GM21619 (cell line): ENCODE results near the gene OR8B8.
"Not testable (repeated sequence)": the region's sequence is repeated elsewhere in the genome, so short reads cannot be mapped to it uniquely, and the experiment has no call there.

Source experiments
- ATAC-seq: cut with Tn5 transposase; IDR thresholded peaks from one replicate; pipeline ENCODE4 v1.9.1; 2021; ENCODE audit not compliant: unreplicated experiment

Gene OR8B8, protein sequence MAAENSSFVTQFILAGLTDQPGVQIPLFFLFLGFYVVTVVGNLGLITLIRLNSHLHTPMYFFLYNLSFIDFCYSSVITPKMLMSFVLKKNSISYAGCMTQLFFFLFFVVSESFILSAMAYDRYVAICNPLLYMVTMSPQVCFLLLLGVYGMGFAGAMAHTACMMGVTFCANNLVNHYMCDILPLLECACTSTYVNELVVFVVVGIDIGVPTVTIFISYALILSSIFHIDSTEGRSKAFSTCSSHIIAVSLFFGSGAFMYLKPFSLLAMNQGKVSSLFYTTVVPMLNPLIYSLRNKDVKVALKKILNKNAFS

DNA sequence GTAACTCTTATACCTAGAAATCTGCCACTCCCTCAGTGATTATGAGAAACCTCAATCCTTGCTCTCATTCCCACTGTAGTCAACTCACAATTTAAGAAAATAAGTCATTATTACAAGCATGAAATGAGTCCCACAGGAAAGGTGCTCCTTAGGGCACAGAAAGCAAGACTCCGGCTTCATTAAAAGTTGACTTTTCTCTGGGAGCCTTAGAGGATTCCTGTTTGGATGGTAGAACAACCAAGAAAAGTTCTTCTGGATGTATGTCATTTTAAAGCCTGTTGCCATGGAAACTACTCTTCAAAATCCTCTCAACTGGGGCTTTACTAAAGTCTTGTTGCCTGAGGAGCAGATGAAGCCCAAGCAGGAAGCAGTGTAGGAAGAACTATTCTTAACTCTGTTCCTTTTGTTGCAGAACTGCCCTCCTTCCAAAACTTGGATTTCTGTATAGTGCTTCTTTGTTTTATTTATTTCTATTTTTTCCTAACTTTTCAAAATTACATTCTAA, at the start of gene OR8B8:
Gene OR8B8 (minus strand): TSS at position 51 of the 505 bp plus-strand sequence. CDS start 4,611 bp downstream, outside the sequence.
- no peak for ATAC-seq

DNA sequence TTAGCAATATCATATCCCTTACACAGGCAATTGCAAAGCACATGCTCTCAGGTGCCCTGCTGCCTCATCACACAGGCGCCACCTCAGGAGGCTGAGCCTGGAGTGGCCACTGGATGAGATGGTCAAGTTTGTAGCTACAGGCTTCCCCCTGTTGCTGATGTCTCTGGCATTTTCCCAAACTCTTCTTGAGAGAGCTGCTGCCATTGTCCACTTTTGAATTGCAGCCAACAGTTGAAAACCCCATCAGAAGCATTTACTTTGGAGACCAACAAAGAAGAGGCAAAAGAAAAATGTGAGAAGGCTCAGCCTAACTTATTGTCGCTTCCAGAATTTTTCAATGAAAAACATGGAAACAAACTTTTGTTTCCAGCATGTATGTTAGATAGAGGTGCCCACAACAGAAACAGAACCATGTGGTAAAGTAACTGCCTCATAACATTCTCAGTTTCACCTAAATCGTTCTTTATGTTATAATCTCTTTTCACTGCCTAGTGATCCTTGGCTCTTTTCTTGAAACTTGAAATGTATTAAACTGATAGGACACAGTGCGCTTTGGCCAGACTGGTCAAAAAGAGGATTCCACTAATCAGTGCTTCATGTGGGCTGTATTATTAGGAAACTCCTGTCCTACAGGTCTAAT, 47.6 kb upstream of the OR8B8 start:
- no peak for ATAC-seq

DNA sequence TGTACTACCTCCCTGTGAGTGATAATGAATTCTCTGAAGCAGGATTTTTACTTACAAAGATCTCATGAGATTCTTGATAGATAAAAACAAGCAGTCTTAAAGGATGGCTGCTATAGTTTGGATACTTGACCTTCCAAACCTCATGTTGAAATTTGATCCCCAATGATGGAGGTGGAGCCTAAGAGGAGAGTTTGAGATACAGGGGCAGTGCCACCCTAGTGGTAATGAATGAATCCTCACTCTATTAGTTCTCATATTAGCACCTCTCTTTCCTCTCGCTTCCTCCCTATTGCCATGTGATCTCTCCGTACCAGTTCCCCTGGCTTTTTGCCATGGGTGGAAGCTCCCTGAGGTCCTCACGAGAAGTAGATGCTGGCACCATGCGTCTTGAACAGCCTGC, 37.9 kb upstream of the OR8B8 start:
- ATAC-seq, result no peak

DNA sequence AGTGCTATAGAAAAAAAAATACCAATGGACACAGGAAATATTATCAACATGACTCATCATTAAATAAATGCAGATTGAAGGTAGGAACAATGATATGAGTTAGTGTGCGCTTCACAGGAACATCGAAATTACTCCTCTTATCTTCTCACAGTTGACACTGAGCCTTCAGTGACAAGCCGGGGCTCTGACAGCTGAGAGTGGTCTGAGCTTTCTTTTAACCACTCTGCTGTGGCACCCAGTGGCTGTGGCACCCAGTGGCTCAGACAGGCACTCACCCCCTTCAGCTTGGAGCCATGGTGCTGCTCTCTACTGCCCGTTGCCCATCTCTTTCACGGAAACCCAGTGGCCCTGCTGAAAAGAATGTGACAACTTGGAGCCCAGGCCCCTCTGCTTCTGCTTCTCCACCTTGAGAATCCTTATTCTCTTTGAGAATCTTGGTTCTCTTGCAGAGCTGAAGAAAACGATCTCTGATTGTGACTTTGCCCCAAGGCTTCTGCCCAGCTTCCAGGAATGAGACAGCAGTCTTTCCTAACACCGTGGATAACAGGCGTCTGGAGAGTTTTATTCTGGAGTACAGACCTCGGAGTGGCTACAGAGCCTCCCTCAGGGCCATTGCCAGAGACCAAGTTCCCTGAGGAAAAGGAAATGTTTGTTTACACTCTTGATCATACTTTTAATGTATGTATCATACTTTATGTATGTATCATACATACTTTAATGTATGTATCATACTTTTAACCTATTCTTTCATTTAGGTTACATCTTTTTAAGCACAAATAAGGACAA, 37.1 kb upstream of the OR8B8 start:
- no peak for ATAC-seq

DNA sequence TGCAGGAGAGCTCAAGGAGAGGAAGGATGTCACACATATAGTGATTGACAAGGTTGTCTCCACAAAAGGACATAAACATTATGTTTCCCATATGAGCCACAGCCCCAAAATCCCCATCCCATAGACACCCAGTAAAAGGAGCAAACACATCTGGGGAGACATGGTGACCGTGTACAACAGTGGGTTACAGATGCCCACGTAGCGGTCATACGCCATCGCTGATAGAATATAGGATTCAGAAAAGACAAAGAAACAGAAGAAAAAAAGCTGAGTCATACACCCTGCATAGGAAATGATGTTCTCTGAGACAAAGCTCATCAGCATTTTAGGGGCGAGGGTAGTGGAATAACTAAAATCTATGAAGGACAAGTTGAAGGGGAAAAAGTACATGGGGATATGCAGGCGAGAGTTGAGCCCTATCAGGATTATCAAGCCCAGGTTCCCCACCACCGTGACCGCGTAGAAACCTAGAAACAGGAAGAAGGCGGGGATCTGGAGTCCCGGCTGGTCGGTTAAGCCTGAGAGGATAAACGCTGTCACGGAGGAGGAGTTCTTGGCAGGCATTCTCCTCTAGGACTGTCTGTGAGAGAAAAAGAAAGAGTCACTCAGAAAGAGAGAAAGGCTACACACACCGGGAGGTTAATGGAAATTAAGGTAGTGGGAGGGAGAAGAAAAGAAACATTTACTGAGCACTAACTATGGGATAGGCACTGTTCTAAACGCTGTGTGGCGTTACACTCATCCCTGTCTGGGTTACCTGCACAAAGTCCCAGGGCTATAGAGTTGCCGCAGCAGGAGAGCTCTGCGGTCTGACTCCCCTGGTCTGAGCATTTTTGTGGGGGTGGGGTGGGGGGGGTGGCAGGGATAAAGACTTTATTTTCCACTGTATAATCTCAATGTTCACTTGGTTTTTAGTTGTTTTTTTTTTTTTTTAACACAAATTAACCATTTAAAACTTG, 36.1 kb upstream of the OR8B8 start:
- peak; percentile 76 for ATAC-seq

DNA sequence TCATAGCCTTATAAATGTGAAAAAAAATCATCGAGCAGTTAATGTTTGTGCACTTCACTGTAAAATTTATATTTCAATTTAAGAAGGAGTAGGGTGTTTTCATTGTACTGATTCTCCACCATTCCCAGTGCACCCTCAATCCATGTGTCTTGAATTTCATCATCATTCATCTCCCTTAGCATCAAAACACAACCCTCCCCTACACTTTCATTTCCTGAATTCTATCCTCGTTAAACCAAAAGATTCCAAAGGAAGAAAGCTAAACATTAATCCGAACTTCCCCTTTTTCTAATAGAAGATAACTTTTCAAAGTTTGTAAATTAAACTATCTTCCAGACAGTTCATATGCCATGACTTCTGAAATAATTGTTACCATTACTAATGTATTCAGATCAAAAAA, 34.1 kb upstream of the OR8B8 start:
- no peak for ATAC-seq

DNA sequence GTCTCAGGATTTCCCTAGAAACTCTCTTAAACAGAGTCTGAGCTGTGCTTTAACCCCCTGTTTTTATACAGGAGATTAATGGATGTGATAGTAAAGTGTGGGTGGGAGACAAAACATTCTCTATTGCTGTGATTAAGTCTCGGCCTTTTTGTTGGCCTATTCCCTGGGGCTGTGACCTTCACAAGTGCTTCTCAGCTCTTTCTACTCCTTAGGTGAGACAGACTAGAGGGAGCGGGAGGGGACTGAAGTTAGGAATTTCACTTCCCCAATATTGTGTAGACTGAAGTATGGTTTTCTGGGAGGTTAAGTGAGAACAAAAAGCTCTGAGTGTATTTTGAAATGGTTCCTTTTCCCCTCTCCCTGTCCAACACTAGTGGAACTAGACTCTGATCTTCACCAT, 29.8 kb upstream of the OR8B8 start:
- no peak for ATAC-seq

DNA sequence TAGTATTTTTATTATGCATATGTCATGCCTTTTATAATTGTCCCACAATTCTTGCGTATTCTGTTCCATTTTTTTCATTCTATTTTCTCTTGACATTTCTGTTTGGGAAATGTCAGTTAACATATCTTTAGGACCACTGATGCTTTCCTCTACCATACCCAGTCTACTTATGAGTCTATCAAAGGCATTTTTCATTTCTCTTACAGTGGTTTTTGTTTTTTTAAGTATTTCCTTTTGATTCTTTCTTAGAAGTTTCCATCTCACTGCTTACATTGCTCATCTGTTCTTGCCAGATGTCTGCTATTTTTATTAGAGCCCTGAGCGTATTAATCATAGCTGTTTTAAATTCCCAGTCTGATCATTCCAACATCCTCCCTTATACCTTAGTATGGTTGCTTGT, 29.3 kb upstream of the OR8B8 start:
- no peak for ATAC-seq

DNA sequence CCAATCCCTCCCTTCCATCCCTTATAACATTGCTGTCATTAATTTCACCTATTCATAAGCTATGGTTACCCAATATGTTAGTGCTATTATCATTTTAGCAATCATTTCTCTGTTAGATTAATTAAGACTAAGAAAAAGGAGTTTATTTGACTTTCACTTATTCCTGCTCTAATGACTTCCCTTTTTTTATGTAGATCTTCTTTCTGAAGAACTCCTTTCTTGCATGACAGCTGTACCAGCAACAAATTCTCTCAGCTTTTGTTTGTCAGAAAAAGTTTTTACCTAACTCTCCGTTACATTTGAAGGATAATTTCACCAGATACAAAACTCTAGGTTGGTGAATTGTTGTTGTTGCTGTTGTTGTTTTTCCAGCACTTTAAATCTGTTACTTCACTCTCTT, 28.6 kb upstream of the OR8B8 start:
- no peak for ATAC-seq

DNA sequence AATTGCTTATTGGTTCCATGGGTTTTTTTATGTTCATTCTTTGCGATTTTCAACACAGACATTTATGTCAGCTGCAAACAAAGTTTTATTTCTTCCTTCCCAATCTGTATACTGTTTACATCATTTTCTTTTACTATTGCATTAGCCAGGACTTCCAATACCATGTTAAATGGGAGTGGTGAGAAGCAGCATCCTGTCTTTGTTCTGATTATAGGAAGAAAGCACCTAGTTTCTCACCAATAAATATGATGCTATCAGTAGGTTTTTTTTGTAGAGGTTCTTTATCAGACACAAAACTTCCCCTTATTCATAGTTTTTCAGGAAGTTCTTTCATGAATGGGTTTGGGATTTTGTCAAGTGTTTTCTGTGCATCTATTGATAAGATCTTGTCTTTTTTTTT, 28.0 kb upstream of the OR8B8 start:
- no peak for ATAC-seq

DNA sequence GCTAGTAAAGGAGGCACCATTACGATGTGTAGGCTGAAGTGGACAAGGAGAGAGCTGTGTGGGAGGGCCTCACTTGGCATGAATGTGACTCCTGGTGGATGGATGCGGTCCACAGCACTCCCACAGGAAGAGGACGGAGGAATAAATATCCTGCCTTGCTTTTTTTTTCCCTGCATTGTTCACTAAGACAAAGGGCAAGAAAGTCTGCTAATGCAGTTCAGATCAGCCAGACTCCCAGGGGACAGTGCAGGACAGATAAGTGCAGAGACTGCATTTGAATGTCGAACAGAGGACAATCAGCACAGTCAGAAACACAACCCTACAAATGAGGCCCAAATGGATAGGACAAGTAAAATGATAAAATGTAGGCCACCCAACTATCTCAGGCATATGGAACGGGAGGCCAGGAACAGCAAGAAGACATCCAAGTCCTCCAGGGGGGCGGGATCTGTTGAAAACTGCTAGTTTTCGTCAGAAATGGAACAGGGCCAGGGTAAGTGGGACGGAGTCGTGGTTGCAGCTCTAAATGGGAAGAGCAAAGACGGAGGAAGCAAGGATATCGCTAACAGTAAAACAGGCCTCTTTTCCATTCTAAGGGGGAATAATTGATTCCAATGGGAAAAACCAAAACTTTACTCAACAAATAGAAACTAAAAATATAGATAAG, 25.2 kb upstream of the OR8B8 start:
- ATAC-seq, result no peak

DNA sequence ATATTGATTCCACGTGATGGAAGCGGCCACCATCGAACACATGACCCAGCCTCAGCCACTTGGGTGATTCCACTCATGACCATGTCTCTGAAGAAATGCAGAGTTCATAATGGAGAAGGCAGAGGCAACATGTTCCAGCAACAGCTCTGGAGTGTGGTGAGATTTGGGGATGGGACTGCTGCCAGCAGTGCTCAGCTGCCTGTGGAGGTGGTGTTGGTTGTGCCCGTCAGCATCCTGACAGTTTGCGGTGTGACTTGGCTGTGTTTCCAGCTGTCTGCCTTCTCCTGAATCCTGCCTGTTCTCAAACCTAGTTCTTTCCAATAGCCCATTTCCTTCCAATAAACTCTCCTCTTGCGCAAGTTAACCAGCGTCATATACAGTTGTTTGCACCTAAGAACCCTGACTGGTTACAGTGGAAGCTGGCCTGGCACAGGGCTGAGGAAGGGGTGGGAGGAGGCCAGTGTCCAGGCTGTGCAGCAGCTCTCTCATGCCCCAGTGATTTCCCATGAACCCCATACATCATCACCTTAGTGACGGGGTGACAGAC, 22.0 kb upstream of the OR8B8 start:
- no peak for ATAC-seq

DNA sequence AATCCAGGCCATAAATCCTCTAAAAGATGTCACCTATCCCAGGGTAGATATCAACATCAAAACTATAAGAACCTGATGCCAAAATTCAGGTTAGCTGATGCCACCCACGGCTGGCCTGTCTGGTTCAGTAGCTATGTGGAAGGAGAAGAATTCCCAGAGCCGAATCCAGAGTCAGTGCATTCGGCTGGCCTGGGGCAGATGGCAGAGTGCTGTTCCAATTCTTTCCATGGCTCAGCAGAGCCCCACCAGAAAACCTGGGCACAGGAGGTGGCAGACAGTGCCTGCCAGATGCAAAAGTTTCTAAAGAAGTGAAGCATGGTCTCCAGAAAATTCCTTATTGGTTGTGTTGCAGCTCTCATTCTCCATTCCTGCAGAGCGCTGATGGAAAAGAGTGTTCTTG, 19.9 kb upstream of the OR8B8 start:
- no peak for ATAC-seq

DNA sequence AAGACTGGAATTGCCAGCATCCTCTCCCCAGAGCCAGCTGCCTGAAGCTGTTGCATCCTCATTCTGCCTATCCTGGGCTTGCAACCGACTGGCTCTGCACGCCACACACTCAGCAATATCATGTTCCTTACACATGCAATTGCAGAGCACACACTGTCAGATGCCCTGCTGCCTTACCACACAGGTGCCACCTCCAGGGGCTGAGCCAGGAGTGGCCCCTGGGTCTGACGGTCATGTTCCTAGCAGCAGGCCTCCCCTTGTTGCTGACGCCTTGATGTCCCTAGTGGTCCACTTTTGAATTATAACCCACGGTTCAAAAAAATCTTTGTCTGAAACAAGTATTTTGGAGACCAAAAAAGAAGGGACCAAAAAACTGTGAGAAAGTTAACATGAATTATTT, 18.5 kb upstream of the OR8B8 start:
- no peak for ATAC-seq

DNA sequence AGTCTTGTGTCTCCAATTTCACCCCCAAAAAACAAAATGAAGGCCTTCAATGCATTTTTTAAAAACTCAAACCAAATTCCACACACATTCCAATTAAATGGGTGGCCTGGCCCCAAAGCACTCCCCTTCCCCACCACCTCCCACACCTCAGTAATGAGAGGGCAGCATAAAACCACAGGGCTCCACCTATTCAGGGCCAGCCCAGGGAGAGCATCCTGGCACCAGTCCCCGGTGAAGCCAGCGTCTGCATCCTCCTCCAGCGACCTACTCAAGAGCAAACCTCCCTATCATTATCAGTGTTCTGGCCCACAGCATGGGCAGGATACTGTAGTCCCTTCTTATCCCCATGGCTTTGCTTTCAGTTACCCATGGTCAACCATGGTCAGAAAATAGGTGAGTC, 17.8 kb upstream of the OR8B8 start:
- no peak for ATAC-seq

DNA sequence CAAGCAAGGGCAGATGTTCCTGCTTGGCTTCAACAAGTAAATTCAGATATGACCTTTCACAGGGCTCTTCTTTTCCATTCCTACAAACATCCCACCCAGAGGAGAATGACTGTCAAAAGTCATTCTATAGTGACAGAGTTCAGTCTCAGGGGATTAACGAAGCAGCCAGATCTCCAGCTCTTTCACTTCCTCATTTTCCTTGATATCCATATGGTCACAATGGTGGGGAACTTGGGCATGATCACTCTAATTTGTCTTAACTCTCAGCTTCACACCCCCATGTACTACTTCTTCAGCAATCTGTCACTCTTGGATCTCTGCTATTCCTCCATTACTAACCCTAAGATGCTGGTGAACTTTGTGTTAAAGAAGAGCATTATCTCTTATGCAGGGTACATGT, 15.0 kb upstream of the OR8B8 start:
- ATAC-seq, result no peak

DNA sequence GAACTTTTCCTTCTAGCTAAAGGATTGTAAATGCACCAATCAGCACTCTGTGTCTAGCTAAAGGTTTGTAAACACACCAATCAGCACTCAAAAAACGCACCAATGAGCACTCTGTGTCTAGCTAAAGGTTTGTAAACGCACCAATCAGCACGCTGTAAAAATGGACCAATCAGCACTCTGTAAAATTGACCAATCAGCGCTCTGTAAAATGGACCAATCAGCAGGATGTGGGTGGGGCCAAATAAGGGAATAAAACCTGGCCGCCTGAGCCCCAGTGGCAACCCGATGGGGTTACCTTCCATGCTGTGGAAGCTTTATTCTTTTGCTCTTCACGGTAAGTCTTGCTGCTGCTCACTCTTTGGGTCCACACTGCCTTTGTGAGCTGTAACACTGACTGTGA, 13.9 kb upstream of the OR8B8 start:
- not testable (repeated sequence) for ATAC-seq

DNA sequence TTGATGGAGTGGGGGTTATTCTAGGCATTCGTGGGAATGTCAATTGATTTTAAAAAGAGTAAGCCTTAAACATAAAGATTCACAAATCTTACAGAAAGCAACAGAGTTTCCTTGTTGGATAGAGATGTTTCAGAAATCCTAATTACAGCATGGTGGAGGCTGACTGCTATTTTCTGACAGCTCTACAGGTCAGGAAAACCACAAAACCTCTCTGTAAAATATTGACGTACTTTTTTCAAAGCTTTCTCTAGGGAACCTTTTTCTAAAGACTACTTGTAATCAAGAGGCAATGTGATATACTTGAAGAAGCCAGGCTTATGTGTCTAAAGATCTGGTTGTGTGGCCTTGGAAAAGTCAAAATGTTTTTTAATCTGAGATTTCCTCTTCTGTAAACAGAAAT, 9.1 kb upstream of the OR8B8 start:
- peak; percentile 60 for ATAC-seq

DNA sequence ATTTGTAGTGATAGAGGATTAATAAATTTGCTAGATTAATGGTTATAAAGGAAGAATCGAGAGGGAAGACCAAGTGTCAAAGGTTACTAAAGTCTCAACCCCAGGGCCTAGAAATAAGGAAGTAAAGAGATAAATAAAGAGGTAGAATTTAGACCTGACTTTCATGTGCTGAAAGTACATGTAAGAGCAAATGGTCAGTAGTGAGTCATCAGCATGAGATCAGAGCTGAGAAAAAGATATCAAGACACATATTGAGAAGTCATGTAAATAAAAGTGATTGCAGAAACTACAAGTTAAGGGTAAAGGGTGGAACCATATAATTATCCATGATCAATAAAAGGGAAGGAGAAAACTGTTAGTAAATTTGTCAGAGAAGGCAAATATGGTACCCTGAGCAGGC, 1.4 kb upstream of the OR8B8 start:
- no peak for ATAC-seq

DNA sequence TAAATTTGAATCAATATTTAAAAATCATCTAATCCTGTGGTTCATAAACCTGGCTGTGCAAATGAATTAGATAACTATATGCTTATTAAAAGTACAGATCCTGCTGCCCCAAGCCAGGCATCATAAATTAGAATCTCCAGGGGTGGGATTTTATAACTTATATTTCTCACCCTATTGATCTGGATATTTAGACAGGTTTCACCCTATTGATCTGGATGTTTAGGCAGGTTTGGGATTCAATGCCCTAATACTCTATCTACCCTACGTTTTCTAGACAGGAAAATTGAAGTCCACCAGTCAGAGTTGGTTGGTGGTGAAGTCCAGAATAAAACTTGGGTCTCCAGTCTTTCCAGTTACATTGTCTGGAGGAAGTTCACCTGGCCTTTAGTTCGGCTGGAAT, 2.6 kb downstream of the OR8B8 start:
- no peak for ATAC-seq
